Bladder microvascular endothelial cell (primary cell): Measurements from ENCODE around the gene FSD2. TPM values are rescaled to one million over a fixed set of nuclear protein-coding genes. Genes with fewer than 3 reads are reported as not detected.

Experiments used
- total RNA-seq: library from RNA; depleted of rRNA; stranded (reverse); fragments of >200 nt; gene quantifications from 2 replicates; pipeline ENCODE4 v1.2.3, GENCODE V29; 2014

Gene FSD2, protein sequence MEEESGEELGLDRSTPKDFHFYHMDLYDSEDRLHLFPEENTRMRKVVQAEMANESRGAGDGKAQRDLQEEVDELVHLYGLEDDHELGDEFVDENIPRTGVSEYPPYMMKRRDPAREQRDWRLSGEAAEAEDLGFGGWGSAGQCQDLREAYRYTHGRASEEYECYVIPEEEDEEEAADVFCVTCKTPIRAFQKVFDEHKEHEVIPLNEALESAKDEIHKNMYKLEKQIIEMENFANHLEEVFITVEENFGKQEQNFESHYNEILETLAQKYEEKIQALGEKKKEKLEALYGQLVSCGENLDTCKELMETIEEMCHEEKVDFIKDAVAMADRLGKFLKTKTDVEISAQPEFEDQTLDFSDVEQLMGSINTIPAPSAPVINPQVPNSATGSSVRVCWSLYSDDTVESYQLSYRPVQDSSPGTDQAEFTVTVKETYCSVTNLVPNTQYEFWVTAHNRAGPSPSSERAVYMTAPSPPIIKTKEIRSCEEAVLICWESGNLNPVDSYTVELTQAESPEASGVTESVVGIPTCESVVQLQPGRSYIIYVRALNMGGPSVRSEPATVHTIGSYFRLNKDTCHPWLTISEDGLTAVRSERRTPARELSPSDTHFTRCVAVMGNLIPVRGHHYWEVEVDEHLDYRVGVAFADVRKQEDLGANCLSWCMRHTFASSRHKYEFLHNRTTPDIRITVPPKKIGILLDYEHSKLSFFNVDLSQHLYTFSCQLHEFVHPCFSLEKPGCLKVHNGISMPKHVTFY
- total RNA-seq: not detected in 2 replicates

DNA sequence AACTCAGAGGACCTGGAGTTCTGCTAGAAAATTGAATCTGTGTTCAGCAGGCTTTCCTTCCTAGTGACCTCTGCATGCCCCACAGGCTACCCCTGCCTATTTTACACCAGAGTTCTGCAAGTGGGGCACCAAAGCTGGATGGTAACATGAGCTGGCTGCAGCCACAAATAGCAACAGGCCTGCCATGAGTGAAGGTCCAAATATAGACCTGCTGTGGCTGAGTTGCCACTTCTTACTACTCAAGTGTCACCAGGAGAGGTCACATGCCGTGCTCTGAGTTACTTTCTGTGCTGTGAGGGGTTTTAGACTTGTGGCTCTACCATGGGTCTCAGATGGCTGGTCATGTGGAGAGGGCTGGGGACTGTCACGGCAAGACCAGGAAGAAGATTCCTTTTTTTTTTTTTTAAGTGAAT is at the start of gene FSD2:
FSD2 (minus strand) TSS at position 76 of the 413 bp plus-strand sequence. CDS start 18,679 bp downstream, outside the sequence.

DNA sequence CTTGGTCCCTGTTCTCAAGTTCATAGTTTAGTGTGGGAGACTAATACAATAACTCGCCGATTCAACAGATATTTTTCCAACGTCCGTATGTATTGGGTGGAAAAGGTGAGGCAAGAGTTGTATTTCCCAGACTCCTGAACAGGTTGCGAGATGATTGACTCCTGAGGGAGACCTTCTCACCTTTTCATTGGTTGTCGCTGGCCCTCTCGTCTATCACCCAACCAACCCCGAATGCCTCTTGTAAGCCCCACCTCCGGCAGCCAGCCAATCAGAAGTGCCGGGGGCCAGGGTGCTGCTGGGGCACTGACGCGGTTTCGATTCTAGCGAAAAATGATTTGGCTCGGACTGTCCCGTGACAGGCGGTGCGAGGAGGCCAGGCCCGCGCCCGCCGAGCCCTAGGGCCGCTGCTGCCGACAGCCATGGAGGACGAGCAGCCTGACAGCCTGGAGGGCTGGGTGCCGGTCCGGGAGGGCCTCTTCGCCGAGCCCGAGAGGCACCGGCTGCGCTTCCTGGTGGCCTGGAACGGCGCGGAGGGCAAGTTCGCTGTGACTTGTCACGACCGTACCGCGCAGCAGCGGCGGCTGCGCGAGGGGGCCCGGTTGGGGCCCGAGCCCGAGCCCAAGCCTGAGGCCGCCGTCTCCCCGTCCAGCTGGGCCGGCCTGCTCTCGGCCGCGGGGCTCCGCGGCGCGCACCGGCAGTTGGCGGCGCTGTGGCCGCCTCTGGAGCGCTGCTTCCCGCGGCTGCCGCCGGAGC is 3.6 kb upstream of the FSD2 start, which contains the start of gene WHAMM:
WHAMM (plus strand) TSS at position 321 of the 753 bp plus-strand sequence; CDS start at position 420, 99 bp downstream.

DNA sequence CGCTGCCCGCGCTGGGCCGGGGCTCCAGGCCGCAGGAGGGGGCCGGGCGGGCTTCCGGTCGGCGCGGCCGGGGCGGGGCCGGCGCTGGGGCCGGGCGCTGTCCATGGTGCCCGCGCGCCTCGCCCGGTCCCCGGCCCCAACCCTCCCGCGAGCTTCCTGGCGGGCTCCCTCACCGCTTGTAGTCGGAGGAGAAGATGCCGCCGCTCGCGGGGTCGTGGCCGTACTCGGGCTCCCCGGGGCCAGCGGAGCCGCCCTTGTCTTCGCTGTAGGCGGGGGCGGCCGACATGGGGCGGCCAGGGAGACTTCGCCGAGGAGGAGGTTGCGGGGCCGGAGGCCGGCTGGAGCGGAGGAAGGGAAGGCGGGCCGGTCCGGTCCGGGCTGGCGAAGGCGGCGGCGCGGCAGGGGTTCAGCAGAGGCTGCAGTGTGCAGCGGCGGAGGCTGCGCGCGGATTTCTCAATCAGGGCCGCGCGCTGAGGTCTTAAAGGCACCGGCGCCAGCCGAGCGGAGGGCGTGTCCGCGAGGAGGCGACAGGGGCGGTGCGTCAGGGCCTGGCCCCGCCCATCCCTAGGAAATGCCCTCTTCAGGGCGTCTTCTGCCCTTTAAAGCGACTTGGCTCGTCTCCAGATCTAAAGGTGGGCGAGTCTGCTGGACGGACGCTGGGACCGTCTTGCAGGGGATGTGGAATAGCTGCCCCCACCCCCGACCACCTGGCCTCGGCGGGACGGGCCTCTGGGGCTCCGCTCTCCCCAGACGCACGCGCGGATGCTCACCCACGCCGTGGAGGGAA is 96.3 kb downstream of the FSD2 start, which contains the start of gene AP3B2:
AP3B2 (minus strand) TSS at position 455 of the 787 bp plus-strand sequence; CDS start at position 286, 169 bp downstream.

Other genes starting within 250 kb of the FSD2 start
- 0.06 TPM in 1 of 2 replicates, not detected in the other for gene CPEB1, start 158.7 kb downstream of the FSD2 start, total RNA-seq
- gene AP3B2, start 96.2 kb downstream of the FSD2 start, total RNA-seq: not detected in 2 replicates
- gene WHAMM, start 3.6 kb upstream of the FSD2 start, total RNA-seq: 5.2 and 6.9 TPM in 2 replicates
- gene HOMER2, start 146.7 kb upstream of the FSD2 start, total RNA-seq: 0.38 and 0.49 TPM in 2 replicates
- gene RAMAC, start 180.1 kb upstream of the FSD2 start, total RNA-seq: 19.6 and 27.8 TPM in 2 replicates
- 6.5 and 10.1 TPM in 2 replicates for gene C15orf40, start 205.6 kb upstream of the FSD2 start, total RNA-seq